Heart right ventricle (tissue), 16 donors: ENCODE results near the gene LTBP2. TPM values are rescaled to one million over a fixed set of nuclear protein-coding genes. Genes with fewer than 3 reads are reported as not detected.
A peak's percentile ranks its signal among the peaks of the same experiment; 100 is the strongest.

Source experiments
- ATAC-seq, 8 donors: fragments of 200-7000 bp; cut with Tn5 transposase; one replicate each; pipeline ENCODE4 v1.9.1; 2020; ENCODE audit warnings: mild to moderate bottlenecking in 8 of 8, moderate library complexity in 8 of 8, moderate number of reproducible peaks in 1 of 8
- DNase-seq, 2 donors: peaks; one replicate each; pipeline ENCODE4 v3.0.0-alpha.2; 2020
- H3K27ac ChIP-seq, 10 donors: fragments of 200-600 bp; sonication (generic) in 2 of 10; one replicate each; pipeline versions ENCODE4 v1.5.0 to v1.8.0; 2020 to 2022; ENCODE audit warnings: mild to moderate bottlenecking in 3 of 10
- H3K27me3 ChIP-seq, 7 donors: fragments of 200-600 bp; one replicate each; pipeline ENCODE4 v1.8.0; 2021 to 2022; ENCODE audit warnings: mild to moderate bottlenecking in 2 of 7
- H3K36me3 ChIP-seq, 9 donors: fragments of 200-600 bp; sonication (generic) in 1 of 9; one replicate each; pipeline versions ENCODE4 v1.5.0 to v1.8.0; 2020 to 2022; ENCODE audit warnings: mild to moderate bottlenecking in 2 of 9
- H3K4me1 ChIP-seq, 9 donors: fragments of 200-600 bp; sonication (generic) in 1 of 9; one replicate each; pipeline versions ENCODE4 v1.5.0 to v1.8.0; 2020 to 2022; ENCODE audit warnings: mild to moderate bottlenecking in 4 of 9
- H3K4me3 ChIP-seq, 10 donors: fragments of 200-600 bp; sonication (generic) in 2 of 10; one replicate each; pipeline versions ENCODE4 v1.5.0 to v1.8.0; 2020 to 2022; ENCODE audit warnings: mild to moderate bottlenecking in 7 of 10, moderate library complexity in 2 of 10
- H3K9me3 ChIP-seq, 11 donors: fragments of 200-600 bp in 10 of 11; sonication (generic) in 2 of 11; one replicate each; pipeline versions ENCODE4 v1.5.0 to v1.8.0; 2013 to 2022; ENCODE audit warnings: mild to moderate bottlenecking in 2 of 11, control low read depth in 1 of 11, moderate library complexity in 1 of 11
- WGBS, 2 donors: extraction: QIAGEN DNeasy Blood & Tissue Kit; methylation state at CpG; one replicate each; pipeline ENCODE4 v1.1.7; 2013; ENCODE audit warnings: inconsistent platforms in 1 of 2; 5-methylcytosine and 5-hydroxymethylcytosine counted together
- intact Hi-C, 10 donors: fragments of 100-400 bp; cut with DNase I; formaldehyde crosslinking; loops; one replicate each; pipeline versions ENCODE4 v1.11.1 to v1.14.2; 2022
- polyA plus RNA-seq, 2 donors: library from polyadenylated mRNA; stranded (reverse); fragments of 200-250 nt; gene quantifications; one replicate each; pipeline ENCODE4 v1.2.3, GENCODE V29; 2013
- total RNA-seq, 10 donors: library from RNA; stranded (reverse); fragmentation: NEBNext Ultra II Directional in 3 of 10; extraction: Animal tissue kit (Norgen Biotek cat#: 25700) in 3 of 10; gene quantifications; one replicate each; pipeline versions ENCODE4 v1.2.1 to v1.2.4, GENCODE V29; 2021 to 2023
- TF ChIP-seq, protein P1 (sequence below), 9 donors: fragments of 200-600 bp; sonication (generic) in 2 of 9; IDR thresholded peaks; one replicate each; pipeline versions ENCODE4 v1.5.0 to v1.8.0; 2021 to 2022; ENCODE audit warnings: antibody characterized with exemption in 9 of 9, mild to moderate bottlenecking in 5 of 9, moderate library complexity in 1 of 9
- donor health status: Arrhythmogenic right ventricular cardiomyopathy.
- donor health status: ischemic (EF 13 %, LVEDD 7.1; RV severe dilation, severe dysfunction).
- donor health status: healthy with polysubstance abuse.
- donor health status: DM: no; HTN: yes; CAD: no.
- donor health status: DM: no; HTN: no; CAD: no.
- donor health status: ischemic (EF 25% LVEDD 6.9; RV normal size, moderate dysfunction).
- donor health status: ischemic (EF 25% LVEDD 5.7; RV mildly dilated, moderate dysfunction).
- donor health status: healthy.
- donor health status: DM: yes; HTN: yes; CAD: no.
- donor health status: Ischemic cardiomyopathy.
- donor health status: ischemic (EF 35%, LVEDD 5.7; RV mildly dilated, moderate dysfunction).
- donor health status: nonischemic (EF 11% LVEDD 7.7; RV severe dilation, severe dysfunction).
- donor health status: DM: yes; HTN: yes; CAD: no.
- donor health status: PGD.
- donor health status: ischemic (EF 29% LVEDD 5.4; RV normal size, mild dysfunction).
- donor health status: nonischemic (EF 23%, LVEDD 6.1; RV moderate dilation, normal function).

Gene LTBP2
- total and polyA plus RNA-seq, 12 donors, result 3.5 to 50.3 (median 17.3) TPM

DNA sequence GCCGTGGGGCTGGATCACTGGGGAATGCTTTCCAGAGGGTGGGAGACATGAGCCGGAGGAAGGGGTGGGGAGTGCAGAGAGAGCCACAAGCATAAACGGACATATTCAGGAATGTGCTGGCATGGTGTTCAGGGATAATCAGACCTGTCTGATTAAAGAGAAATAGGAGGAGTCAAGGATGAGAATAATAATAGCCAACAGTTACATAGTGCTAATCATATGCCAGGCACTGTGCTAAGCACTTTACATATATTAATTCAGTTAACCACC lies 43.7 kb downstream of the LTBP2 start:
- 41 to 42% methylated on average over 3 of the region's 3 CpGs for WGBS, 2 donors
- Histone ChIP-seq H3K36me3 (no peaks in the 10 kb centered on the region), H3K27me3 (no peaks in the 10 kb centered on the region), H3K27ac (peak overlapping the region in 2 of 10 donors; percentile 62), H3K4me1 (peaks cover 12 to 80% (median 46%) of the 10 kb centered on the region in 9 donors), H3K4me3 (no peak overlapping the region), H3K9me3 (no peaks in the 10 kb centered on the region)
- TF ChIP-seq, protein P1, sequence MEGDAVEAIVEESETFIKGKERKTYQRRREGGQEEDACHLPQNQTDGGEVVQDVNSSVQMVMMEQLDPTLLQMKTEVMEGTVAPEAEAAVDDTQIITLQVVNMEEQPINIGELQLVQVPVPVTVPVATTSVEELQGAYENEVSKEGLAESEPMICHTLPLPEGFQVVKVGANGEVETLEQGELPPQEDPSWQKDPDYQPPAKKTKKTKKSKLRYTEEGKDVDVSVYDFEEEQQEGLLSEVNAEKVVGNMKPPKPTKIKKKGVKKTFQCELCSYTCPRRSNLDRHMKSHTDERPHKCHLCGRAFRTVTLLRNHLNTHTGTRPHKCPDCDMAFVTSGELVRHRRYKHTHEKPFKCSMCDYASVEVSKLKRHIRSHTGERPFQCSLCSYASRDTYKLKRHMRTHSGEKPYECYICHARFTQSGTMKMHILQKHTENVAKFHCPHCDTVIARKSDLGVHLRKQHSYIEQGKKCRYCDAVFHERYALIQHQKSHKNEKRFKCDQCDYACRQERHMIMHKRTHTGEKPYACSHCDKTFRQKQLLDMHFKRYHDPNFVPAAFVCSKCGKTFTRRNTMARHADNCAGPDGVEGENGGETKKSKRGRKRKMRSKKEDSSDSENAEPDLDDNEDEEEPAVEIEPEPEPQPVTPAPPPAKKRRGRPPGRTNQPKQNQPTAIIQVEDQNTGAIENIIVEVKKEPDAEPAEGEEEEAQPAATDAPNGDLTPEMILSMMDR (IDR thresholded peaks at IDR 0.05), result no peak
- no peak for DNase-seq
- intact Hi-C loops, result no loop called here
- ATAC-seq, result no peak

DNA sequence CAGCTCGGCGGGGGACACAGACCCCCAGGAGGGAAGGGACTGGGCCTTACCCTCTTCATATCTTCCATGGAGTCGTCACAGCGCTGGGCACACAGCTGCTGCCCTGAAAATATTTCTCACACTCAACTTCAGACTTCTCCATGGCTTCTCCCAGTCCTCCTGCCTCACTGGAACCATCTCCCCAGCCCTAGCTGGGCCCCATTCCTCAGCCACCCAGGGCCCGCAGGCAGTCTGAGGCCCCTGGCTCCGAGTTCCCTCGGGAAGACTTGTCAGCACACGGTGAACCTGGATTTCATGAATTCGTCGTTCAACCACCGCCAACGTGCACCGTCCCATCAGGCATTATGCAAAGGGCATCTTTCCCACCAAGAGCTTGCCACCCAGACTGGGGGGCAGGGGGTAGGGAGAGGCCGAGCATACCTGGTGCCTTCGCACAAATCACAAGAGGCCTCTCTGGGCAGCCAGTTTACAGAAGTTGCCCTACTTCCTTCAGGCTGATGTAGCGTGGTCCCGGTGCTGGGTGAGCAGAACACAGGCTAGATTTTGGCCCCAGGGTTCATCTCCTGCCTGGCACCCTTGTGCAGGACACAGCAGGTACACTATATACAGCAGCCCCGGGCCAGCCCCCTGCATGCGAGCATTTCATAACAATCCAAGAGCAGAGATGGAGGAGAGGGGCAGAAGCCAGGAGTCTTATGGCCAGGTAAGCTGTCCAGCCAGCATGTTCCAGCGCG lies 44.2 kb downstream of the LTBP2 start:
- WGBS, 2 donors, result 90% methylated on average over 21 of the region's 21 CpGs
- intact Hi-C loops, result no loop called here
- H3K9me3 ChIP-seq, result no peaks in the 10 kb centered on the region
- ATAC-seq (no peak), DNase-seq (no peak)
- H3K27me3 ChIP-seq, result no peaks in the 10 kb centered on the region
- H3K27ac ChIP-seq, result peak overlapping the region in 6 of 10 donors; percentile 14 to 67 (median 62)
- no peak overlapping the region for H3K4me3 ChIP-seq
- H3K36me3 ChIP-seq, result no peaks in the 10 kb centered on the region
- TF ChIP-seq, protein P1 (IDR thresholded peaks at IDR 0.05), result no peak
- peaks cover 12 to 80% (median 41%) of the 10 kb centered on the region in 9 donors for H3K4me1 ChIP-seq

DNA sequence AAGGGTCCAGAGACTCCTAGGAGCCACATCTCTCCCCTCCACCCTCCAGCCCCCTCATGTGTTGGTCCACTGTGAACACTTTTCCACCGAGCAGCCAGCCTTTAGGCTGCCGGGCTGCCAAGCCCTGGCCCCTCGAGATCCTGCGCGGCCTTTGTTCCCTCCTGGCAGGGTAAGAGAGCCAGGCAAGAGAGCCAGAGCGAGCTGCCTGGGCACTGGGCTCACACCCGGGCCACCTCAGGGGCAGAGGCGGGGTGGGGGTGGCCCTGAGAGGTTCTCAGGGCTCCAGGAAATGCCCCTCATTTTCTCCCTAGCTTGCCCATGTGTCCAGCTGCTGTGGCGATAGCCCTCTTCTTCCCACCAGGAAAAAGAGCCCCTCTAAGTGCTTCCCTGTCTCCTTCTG lies 44.8 kb downstream of the LTBP2 start:
- intact Hi-C loops, result no loop called here
- no peak overlapping the region for H3K4me3 ChIP-seq
- peaks cover 12 to 74% (median 38%) of the 10 kb centered on the region in 9 donors for H3K4me1 ChIP-seq
- H3K9me3 ChIP-seq, result no peaks in the 10 kb centered on the region
- no peaks in the 10 kb centered on the region for H3K27me3 ChIP-seq
- DNase-seq, result no peak
- peak overlapping the region in 6 of 10 donors; percentile 14 to 67 (median 62) for H3K27ac ChIP-seq
- no peaks in the 10 kb centered on the region for H3K36me3 ChIP-seq
- TF ChIP-seq, protein P1 (IDR thresholded peaks at IDR 0.05), result no peak
- 82 to 87% methylated on average over 9 of the region's 9 CpGs for WGBS, 2 donors
- ATAC-seq, result peak in 1 of 8 donors; percentile 11

DNA sequence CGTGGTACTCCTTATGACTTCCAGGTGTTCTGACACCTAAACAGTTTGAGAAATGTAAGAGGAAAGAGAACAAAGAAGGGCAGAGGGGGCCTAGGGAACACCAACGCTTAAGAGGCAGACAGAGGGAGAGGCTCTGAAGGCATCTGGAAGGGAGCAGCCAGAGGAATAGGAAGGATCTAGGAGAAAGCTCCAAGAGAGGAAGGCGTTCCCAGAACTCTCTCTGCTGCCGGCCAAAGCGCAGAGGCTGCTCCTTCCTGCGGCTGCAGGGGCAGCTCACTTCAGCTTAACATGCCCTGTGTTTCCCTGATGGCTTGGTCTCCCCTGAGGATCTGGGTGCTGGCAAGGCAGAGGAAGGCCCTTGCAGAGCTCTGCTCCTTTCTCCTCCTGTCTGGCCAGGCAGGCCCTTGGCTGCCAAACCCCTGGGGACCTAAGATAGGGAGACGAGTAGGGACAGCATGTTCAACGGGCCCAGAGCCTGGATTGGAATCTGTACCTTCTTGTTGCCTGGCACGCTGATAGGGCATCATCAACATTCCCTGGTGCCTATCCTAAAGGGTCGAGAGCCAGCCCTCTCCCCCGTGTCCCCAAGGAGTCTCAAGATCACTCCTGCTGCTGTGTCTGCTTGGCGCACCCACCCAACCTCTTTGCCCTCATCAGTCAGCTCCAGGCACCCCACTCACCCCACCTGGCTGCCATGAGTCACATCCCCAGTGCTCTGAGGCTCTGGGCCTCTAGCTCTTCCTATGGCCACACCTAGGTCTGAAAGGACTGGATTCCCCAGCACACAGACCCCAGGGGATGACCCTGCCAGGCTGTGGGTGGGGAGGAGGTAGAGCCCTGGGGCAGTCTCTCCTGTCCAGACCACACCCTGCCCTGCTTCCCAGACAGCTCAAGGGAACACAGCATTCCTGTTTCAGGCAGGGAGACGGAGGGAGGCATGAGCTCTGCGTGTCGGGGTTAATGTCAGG lies 45.6 kb downstream of the LTBP2 start:
- ATAC-seq (peak in 7 of 8 donors; percentile 23 to 62 (median 46)), DNase-seq (no peak)
- intact Hi-C loops, result no loop called here
- no peaks in the 10 kb centered on the region for H3K9me3 ChIP-seq
- H3K27ac ChIP-seq, result peak overlapping the region in 6 of 10 donors; percentile 14 to 67 (median 62)
- peaks cover 12 to 68% (median 34%) of the 10 kb centered on the region in 9 donors for H3K4me1 ChIP-seq
- H3K4me3 ChIP-seq, result no peak overlapping the region
- TF ChIP-seq, protein P1 (IDR thresholded peaks at IDR 0.05), result no peak
- WGBS, 2 donors, result 58 to 67% methylated on average over 15 of the region's 15 CpGs
- peaks cover 0 to 5% (median 0%) of the 10 kb centered on the region in 9 donors for H3K36me3 ChIP-seq
- no peaks in the 10 kb centered on the region for H3K27me3 ChIP-seq
